ENCODE measurements around the gene SLC35B2.

SLC35B2 gene

DNA sequence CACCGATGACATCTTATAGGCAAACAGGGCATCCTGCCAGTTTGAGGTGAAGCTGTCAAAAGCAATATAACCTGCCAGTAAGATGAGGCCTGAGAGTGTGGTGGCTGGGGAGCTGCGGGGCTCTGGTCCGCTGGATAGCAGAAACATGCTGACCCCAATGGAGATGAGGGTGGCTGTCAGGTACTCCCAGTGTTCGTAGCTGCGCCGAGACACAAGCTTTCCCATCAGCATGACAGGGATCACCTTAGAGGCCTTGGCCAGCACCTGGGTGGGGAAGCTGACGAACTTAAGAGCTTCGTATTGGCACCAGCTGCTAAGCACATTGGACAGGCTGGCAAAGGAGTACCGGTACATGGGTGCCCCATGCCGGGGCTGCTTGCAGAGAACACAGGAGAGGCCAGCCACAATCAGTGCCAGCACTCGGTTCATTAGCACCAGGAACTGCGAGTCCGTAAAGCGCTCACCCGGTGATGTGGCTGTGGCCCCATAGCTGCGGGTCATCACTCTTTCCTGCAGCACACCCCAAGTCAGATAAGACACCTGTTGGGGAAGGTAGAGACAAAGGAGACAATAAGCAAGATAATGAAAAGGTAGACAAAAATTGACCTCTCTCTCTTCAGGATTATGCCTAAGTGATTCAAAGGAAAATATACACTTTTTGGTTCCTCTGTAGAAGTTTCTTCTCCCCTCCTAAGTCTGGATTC, 2.1 kb downstream of the SLC35B2 start:
- DNase-seq (ENCODE audit: low read depth in 1 of 2, low spot score in 1 of 2): peak in 1 of 2 donors; percentile 38

DNA sequence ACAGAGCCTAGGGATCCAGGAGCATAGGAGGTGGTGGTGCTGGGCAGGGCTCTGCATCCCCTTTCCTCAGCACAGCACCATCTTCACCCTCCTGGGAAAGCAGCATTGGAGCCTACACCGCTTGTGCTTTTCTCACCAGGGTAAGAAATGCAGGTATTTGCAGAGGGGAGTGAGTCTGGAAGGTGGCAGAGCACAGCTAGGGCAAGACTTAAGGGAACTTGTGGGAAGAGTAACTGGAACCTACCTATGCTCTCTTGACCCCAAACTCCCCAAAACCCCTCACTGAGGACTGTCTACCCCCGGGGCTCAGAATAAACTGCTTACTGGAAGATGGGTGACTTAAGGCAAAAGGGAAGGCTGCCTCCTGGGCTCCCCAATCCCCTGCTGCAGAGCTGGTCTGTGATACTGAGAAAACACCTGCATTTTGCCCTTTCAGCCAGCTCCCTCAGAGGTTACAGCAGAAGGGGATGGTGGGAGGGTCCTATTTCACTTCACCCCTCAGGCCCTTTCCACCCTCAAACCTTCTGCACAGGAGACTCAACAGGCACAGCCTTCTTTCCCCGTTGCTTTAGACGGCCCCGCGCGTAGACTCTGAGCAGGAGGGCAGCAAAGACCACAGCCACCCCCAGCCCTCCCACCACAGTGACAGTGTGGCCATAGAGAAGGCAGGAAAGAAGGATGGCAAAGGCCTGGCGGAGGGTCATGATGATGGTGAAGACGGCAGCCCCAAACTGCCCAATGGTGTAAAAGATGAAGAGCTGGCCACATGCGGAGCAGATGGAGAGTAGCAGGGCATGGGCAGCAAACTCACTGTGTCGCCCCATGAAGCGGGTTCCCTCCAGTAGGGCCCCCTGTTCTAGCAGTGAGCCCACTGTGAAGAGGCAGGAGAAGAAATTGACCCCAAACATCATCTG, 2.9 kb downstream of the SLC35B2 start:
- DNase-seq (ENCODE audit: low read depth in 1 of 2, low spot score in 1 of 2): no peak

DNA sequence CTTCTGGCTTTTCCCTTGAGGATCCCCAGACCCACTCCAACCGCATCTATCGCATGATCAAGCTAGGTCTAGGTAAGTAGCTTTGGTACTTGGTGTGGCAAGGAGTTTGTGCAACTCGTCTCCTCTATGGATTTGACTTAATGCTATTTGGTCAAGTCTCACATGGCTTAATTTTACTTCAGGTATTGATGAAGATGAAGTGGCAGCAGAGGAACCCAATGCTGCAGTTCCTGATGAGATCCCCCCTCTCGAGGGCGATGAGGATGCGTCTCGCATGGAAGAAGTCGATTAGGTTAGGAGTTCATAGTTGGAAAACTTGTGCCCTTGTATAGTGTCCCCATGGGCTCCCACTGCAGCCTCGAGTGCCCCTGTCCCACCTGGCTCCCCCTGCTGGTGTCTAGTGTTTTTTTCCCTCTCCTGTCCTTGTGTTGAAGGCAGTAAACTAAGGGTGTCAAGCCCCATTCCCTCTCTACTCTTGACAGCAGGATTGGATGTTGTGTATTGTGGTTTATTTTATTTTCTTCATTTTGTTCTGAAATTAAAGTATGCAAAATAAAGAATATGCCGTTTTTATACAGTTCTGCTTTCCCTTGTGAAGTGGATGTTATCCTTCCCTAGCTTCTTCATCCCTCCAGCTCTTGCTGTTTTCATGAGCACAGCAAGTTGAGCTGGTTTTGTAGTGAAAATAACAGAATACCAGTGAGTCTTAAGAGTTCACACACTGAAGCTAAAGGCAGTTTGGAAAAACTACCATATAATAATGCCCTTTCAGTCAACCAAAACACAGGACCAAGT, 3.8 kb downstream of the SLC35B2 start:
- no peak for DNase-seq (ENCODE audit: low read depth in 1 of 2, low spot score in 1 of 2)

DNA sequence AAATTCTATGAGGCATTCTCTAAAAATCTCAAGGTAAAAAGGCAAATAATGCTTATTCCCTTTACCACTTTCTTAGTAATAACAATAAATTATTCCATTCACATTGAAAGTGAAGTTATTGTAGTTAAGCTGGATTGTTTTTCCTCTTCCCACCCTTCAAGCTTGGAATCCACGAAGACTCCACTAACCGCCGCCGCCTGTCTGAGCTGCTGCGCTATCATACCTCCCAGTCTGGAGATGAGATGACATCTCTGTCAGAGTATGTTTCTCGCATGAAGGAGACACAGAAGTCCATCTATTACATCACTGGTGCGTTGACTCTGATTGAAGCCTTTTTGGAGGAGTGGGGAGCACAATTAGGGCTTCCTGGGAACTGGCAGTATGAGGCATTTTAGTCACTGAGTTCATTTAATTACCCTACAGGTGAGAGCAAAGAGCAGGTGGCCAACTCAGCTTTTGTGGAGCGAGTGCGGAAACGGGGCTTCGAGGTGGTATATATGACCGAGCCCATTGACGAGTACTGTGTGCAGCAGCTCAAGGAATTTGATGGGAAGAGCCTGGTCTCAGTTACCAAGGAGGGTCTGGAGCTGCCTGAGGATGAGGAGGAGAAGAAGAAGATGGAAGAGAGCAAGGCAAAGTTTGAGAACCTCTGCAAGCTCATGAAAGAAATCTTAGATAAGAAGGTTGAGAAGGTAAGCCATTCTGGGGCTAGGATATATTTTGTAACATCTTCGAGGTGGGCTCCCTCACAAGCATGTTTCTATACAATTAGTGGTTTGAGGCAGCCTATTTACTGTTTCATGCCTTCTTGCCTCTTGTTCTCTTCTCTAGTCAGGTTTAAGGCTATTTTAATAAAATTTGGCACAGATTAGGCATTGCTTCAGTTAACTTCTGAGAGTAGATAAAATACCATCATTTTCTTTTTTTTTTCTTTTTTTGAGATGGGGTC, 5.5 kb downstream of the SLC35B2 start:
- DNase-seq (ENCODE audit: low read depth in 1 of 2, low spot score in 1 of 2): no peak

DNA sequence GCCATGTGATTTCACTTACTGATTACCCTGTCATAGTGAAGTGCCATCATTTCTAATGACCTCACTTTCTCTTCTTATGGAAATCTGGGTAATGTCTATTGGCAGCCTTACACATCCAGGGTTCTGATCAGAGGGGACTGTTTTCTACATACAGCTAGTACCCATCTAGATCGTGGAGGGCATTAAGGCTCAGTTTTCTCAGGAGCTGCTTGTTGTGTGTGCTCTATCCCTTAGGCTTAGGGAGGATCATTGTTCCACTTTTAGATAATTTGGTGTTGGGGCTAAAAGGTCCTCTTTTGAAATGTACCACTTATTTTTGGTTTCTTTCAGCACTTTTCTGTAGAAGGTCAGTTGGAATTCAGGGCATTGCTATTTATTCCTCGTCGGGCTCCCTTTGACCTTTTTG, 6.6 kb downstream of the SLC35B2 start:
- DNase-seq (ENCODE audit: low read depth in 1 of 2, low spot score in 1 of 2): no peak

DNA sequence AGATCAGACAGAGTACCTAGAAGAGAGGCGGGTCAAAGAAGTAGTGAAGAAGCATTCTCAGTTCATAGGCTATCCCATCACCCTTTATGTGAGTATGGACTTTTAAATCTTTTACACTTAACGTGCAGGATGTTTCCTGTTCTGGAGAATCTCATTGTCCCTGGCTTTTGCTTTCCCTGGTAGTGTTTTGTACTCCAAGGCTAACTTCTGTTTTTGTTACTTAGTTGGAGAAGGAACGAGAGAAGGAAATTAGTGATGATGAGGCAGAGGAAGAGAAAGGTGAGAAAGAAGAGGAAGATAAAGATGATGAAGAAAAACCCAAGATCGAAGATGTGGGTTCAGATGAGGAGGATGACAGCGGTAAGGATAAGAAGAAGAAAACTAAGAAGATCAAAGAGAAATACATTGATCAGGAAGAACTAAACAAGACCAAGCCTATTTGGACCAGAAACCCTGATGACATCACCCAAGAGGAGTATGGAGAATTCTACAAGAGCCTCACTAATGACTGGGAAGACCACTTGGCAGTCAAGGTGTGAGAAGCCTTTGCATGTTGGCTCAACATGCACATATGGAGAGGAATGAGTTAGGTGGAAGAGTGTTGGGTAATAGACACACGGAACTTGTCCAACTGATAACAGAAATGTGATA, 7.1 kb downstream of the SLC35B2 start:
- no peak for DNase-seq (ENCODE audit: low read depth in 1 of 2, low spot score in 1 of 2)

DNA sequence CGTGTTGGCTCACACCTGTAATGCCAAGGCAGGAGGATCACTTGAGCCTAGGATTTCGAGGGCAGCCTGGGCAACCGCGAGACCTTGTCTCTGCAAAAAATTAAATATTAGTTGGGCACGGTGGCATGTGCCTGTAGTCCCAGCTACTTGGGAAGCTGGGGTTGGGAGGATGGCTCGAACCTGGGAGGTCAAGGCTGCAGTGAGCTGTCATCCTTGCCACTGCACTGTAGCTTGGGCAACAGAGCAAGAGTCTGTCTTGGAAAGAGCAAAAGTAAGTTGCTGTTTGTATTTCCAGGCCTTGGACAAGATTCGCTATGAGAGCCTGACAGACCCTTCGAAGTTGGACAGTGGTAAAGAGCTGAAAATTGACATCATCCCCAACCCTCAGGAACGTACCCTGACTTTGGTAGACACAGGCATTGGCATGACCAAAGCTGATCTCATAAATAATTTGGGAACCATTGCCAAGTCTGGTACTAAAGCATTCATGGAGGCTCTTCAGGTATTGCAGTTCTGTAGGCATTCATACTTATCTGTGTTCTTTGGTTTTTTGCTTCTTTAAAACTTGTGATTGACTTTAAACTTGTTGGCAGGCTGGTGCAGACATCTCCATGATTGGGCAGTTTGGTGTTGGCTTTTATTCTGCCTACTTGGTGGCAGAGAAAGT, 8.1 kb downstream of the SLC35B2 start:
- DNase-seq (ENCODE audit: low read depth in 1 of 2, low spot score in 1 of 2): no peak

DNA sequence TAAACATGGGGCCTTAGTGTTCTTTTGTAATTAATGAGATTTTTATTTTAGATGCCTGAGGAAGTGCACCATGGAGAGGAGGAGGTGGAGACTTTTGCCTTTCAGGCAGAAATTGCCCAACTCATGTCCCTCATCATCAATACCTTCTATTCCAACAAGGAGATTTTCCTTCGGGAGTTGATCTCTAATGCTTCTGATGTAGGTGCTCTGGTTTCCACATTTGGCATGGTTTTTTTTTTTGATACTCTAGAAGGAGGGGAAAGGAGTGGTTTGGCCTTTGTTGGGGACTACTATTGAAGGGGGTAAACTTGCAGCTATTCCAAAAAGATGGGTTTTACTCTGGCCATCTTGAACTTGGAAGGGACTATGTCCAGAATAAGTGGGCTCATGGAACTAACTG, 8.7 kb downstream of the SLC35B2 start:
- no peak for DNase-seq (ENCODE audit: low read depth in 1 of 2, low spot score in 1 of 2)

DNA sequence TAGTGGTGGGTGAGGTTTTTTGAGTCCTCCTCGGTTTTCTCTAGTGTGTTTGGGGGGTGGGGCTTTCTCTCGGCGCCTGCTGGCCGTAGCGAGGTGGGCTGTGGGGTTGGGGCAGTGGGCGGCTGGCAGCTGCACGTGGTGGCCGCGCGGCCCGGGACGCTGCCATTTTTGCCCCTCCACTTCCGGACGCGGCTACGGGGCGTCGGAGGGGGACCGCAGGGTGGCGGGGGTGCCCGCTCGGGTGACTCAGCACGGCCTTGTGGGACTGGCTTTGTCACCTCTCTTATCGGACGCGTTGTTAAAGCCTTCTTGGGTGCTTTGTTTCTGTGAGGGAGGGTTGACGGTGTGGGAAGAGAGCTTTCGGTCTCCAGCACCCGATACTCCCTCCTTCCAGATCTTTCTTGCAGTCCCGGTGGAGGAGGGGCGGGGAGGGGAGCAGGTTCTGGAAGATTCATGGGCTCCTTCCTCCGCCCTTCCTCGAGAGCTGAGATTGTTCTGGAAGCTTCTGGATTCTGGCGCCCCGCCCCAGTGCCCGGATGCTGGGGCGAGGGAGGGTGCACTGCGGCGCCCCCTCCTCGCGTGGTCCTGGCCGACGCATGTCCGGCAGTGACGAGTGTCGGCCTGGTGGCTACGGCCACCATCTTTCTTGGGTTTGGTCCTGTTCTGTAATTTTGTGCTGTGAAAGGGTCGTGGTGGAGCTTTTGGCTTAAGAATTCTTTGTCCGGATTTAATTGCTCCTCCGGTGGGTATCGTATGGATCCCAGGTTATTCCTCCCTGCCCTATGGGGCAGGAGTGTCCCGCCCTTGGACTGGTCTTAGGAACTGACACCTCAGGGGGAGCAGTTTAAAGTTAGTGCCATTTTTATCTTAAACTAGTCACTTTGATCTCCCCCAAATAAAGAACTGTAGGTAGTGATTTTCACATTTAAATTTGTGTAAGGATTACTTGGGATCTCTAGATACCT, 9.7 kb downstream of the SLC35B2 start:
- DNase-seq (ENCODE audit: low read depth in 1 of 2, low spot score in 1 of 2): peak; percentile 82 to 86

DNA sequence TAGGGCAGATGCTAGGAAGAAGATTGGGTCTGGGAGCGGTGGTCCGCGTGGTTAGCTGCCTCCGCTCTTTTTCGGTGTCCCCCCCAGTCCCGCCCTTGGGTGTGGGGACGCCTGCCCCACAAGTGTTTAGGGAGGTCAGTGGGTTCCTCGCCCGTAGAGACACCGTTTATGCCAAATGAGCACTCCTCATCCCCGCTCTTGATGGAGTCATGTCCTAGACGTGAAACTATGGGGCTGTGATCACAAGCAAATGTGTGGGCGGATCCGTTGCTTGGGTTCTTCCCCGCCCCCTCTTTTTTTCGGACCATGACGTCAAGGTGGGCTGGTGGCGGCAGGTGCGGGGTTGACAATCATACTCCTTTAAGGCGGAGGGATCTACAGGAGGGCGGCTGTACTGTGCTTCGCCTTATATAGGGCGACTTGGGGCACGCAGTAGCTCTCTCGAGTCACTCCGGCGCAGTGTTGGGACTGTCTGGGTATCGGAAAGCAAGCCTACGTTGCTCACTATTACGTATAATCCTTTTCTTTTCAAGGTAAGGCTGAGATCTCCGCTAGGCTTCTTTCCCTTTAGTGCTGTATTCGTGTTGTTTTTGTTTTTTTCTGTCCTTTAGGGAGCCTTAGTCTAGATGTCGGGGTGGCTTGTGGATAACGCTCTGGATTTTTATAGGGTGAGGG, 10.5 kb downstream of the SLC35B2 start, which contains the start of gene HSP90AB1:
HSP90AB1 (plus strand) TSS at position 439 of the 675 bp plus-strand sequence. CDS start 1,529 bp downstream, outside the sequence.
- DNase-seq (ENCODE audit: low read depth in 1 of 2, low spot score in 1 of 2): peak; percentile 88 to 90

DNA sequence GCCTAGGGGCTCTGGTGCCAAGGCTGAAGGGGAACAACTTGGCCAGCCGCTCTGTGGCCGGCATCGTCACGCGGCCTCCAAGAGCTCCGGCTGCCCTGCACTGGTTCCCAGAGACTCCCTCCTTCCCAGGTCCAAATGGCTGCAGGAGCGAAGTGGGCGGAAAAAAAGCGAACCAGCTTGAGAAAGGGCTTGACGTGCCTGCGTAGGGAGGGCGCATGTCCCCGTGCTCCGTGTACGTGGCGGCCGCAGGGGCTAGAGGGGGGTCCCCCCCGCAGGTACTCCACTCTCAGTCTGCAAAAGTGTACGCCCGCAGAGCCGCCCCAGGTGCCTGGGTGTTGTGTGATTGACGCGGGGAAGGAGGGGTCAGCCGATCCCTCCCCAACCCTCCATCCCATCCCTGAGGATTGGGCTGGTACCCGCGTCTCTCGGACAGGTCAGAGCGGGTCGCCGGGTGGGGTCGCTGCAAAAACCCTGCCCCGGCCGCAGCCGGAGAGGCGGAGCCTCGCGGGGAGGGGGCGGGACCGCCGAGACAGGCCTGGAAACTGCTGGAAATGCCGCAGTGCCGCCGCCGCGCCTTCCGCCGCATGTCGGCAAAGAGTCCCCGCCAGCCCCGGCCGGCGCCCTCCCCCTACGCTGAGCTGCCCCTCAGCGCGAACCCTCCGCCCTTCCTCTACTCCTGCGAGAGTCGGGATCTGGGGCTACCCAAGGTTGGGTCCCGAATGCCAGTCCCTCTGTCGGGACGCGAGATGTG, 11.2 kb downstream of the SLC35B2 start:
- DNase-seq (ENCODE audit: low read depth in 1 of 2, low spot score in 1 of 2): peak; percentile 72 to 86

DNA sequence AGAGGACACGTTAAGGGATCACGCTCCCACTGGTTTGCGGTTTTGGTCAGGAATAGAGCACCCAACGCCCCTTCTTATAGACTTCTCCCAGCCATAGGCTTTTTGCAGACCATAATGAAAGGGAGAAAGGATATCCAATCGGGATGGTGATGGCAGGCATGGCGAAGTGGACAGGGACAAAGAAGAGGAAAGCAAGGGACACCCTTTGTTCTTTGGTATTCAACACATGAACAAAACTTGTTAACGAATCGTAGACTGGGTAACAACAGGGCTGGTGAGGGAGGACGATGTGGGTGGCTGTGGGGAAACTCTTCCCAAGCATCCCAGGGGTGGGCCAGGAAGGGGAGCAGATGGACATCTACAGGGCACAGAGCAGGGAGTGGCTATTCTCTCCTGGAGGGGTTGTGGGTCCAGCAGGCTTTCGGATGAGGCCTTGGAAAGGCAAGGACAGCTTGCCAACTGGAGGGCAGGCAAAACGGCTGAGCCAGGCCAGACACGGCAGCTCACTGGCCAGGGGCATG, 11.9 kb downstream of the SLC35B2 start:
- DNase-seq (ENCODE audit: low read depth in 1 of 2, low spot score in 1 of 2): no peak

DNA sequence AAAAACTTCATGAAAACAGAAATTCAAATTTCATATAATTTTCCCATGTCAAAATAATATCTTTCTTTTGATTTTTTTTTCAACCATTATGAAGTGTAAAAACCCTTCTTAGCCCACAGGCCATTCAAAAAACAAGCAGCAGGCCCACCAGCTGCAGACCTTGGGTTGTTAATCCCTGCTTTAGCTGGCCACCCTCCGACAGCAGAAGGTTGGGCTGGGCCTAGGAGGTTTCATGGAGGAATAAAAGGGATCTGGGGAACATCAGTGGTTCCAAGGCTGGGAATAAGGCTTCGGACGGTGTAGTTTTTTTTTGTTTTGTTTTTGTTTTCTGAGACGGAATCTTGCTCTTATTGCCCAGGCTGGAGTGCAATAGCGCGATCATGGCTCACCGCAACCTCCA, 14.0 kb downstream of the SLC35B2 start:
- DNase-seq (ENCODE audit: low read depth in 1 of 2, low spot score in 1 of 2): no peak

DNA sequence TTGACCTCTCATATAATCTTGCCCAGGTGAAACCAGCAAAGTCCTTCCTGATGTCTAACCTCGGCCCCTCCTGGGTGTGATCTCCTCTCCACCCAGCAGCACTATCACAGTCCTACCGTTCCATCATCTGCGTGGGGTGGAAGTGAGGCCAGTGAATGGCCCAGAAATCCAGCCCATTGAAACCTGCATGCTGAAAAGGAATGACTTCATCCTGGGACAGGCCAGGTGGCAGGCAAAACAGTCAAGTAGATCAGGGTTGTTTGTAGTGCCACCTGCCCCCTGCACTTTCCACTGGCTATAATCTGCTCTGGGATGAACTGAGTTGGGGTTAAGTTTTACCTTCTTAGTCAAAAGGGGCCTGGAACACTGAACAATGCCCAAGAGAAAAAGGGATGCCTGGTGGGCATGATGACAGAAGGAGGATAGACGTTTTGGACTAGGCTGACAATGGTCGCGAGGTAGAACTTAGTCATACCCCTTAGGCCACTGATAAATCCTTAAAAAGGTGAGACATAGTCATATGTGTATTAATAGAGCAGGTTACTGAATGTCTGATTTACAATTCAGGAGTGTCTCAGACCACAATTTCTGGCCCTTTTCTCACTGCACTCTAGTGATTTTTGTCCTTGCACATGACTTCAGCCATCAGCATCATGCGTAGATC, 18.5 kb downstream of the SLC35B2 start:
- no peak for DNase-seq (ENCODE audit: low read depth in 1 of 2, low spot score in 1 of 2)

DNA sequence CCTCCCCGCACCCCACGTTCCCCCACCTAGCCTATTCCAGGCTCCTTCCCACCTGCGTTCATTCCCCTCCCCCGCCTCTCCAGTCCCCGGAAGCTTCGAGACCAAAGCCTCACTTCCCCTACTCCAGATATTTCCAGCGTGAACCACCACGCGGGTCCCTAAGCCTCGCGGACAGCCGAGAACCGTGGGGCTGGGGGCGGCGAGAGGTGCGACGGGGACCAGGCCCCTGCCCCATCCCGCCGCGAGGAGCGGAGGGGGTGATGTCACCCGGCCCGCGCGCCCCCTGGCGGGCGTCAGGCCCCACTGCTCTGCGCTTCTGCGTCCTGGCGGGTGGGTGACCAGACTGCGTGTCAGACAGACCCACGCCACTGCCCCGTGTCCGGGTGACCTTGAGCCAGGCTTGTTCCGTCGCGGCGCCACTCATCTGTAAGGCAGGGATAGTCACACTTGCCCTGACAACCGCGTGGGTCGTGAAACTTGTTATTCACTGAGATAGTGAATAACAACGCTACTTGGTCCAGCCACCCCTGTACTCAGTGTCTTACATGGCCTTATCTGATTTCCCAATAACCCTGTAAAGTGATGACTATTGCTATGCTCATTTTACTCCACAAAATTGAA, 19.4 kb downstream of the SLC35B2 start:
- peak; percentile 65 to 68 for DNase-seq (ENCODE audit: low read depth in 1 of 2, low spot score in 1 of 2)

Data from stimulated activated CD4-positive, alpha-beta T cell treated with anti-CD3 and anti-CD28 coated beads, Interleukin-15, amount 100 ng/mL, for 1 hour (primary cell).